Measurements from ENCODE around the gene LASP1NB.
"Not testable (repeated sequence)": the region's sequence is repeated elsewhere in the genome, so short reads cannot be mapped to it uniquely, and the experiment has no call there.

The LASP1NB gene

GRCh38 chr17:38897671-38898290 lies 27.6 kb upstream of the LASP1NB start:
- no peak for DNase-seq

- DNase-seq, result peak; percentile 17
These were observed 27.1 kb upstream of the LASP1NB start for GRCh38 chr17:38898291-38898679.

GRCh38 chr17:38898812-38899348 lies 26.5 kb upstream of the LASP1NB start:
- DNase-seq, result peak; percentile 81

DNA sequence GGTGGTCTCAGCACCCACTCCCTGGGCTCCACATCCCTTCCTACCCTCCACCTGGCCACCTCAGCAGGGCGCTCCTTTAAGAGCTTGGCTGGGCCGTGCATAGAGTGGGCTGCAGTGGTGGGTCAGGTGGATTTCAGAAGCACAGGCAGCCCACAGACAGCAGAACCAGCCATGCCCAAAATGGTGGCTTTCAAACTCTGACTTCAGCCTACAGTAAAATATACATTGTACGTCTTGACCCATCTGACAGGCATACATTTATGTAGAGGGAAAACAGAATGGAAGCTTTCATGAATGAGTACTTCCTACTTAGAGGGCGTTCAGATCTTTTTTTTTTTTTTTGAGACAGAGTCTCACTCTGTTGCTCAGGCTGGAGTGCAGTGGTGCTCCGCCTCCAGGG lies 26.0 kb upstream of the LASP1NB start:
- no peak for DNase-seq

DNA sequence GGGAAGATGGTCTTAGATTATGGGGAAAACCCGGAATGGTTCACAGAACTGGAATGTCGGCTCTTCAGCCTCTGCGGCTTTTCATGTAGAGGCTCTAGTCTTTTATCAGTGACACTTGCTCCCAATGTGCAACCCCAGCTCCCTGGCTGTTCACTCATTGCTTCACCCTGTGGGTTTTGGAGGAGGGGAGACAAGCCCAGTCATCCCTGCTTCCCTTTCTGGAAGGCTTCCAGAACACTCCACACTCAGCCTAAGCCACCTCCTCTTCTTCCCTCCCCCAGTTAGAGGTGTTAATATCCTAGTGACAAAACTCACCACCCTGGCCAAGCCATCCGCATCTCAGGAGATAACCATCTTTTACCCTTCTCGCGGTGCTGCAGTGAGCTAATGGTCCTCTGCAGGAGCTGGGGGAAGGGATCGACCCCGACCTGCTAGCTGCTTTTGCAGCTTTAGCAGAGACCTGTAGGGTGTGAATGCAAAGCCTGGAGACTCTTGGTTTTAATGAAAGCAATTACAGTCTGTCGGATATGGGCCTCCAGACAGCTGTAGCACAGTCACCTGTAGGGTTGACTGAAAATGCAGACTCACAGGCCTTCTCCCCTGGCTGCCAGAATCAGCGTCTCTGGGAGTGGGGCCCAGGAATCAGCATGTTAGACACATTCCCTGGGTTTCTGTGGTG lies 24.3 kb upstream of the LASP1NB start:
- no peak for DNase-seq

GRCh38 chr17:38903404-38903803 lies 22.0 kb upstream of the LASP1NB start:
- DNase-seq, result no peak

DNA sequence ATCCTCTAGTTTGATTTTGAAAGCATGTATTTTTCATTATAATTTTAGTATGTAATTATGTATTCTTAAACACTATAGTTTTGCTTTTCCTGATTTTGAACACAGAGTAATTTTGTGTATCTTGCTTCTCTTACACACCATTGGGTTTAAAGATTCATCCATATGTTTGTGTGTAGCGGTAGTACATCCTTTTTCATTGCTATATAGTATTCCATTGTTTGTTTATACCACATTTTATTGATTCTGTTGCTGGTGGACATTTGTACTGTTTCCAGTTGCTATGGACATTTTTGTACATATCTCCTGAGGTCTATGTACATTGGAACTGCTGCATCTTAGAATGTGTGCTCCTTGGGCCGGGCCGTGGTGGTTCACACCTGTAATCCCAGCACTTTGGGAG lies 20.5 kb upstream of the LASP1NB start:
- no peak for DNase-seq

GRCh38 chr17:38905375-38905774 lies 20.0 kb upstream of the LASP1NB start:
- DNase-seq, result no peak

DNA sequence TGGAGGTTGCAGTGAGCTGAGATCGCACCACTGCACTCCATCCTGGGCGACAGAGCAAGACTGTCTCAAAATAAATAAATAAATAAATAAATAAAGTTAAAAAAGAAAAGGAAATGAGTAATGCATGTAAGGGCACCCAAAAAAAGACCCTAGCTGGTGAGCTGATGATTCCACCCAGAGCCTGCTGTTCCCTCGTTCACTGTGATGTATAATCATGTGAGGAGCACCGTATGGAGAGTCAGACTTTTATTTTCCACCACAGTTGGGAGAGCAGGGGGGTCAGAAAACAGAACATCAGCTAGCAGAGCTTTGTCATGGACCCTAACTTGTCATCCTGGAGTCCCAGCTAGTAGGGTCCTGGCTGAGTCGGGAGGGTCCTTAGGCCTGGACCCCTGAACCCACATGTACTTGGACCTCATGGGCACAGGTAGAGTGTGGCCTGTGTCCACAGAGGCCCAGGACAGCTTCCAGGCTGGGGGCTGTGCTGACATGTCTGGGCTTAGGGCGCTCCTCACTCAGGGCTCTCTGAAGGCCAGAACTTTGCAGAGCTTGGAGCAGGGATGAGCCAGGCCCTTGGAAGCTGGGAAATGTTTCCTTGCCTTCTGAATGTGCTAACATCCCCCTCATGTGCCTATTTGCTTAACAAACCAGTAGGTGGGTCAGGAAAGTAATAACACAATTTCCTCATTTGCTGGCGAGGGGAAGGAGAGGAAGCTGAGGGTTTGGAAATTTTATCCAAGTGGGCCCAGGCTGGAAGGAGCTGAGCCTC lies 18.8 kb upstream of the LASP1NB start:
- no peak for DNase-seq

DNA sequence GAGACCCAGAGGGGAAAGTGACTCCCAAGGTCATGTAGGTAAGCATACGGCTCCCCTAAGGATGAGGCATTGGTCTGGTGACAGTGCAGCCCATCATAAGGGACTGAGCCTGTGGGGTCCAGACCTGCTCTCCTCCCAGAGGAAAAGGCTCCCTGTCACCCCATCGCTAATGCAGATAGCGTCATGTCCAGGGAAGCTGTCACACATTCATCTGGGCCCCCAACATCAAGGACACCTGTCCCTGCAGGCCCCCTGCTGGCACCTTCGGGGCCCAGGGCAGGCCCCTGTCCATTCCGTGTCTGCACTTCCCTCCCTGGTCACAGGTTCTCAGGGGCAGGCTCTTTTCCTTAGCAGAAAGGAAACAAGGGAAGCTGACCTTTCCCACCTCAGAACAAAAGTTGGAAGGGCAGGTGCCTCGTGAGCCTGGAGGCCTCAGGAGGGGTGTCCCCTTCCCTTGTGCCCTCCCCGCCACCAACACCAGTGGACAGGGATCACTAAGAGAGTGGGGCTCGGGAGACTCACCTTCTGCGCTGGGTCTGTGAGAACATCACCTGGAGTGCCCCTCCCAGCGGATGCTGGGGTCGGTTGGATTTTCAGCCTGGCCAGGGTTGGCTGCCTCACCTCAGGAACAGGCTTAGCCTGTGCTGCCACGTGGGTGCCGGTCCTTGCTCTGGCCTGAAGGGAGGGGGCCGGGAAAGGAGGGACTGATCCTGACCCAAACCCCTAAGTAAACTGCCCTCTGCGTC lies 17.3 kb upstream of the LASP1NB start:
- no peak for DNase-seq

- no peak for DNase-seq
These were observed 16.7 kb upstream of the LASP1NB start for GRCh38 chr17:38908676-38909181.

DNA sequence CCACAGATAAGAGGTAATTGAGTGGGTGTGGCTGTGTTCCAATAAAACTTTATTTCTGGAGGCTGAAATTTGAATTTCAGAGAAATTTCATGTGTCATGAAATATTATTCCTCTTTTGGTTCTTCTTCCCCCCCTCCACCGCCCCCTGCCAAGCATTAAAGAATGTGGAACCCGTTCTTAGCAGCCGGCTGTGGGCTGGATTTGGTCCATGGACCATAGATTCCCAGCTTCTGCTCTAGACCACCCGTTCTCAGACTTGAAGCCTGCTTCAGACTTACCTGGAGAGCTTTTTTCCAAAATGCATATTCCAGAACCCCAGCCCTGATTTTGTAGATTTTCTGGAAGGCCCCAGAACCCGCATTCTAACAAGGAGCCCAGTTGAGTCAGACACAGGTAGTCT lies 15.1 kb upstream of the LASP1NB start:
- DNase-seq, result no peak

DNA sequence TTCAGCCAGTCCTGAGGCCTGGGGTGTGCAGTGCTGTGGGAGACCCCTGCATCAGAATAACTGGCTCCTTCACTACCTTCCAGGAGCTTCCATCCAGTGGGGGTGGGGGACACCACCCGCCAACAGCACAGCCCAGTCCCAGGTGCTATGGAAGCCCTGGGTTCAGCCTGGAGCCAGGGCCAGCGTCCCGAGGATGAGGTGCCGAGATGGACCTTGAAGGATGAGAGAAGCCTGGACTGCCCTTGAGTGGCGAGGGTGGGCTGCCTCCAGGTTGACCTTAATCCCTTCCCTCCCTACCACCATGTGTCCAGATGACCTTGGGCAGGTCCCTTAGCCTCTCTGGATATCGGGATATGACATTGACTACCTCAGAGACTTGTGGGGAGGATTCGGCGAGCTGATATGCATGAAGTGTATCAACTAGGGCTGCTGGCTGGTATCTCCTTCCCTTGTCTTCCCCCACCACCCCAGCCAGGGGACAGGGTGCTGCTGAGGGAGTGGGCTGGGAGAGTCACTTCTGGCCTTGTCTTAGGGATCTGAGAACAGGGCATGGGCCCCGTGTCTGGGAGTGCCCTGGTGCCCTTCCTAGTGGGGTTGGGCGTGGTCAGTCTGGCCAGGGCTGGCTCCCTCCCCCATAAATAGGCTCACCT lies 14.2 kb upstream of the LASP1NB start:
- no peak for DNase-seq

DNA sequence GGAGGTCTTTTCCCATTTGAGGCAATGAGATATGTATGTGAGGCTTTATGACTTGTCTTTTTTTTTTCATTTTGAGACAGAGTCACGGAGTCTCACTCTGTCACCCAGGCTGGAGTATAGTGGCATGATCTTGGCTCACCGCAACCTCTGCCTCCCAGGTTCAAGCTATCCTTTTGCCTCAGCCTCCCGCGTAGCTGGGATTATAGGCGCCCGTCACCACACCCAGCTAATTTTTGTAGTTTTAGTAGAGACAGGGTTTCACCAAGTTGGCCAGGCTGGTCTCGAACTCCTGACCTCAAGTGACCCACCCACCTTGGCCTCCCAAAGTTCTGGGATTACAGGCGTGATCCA lies 13.7 kb upstream of the LASP1NB start:
- DNase-seq, result not testable (repeated sequence)

DNA sequence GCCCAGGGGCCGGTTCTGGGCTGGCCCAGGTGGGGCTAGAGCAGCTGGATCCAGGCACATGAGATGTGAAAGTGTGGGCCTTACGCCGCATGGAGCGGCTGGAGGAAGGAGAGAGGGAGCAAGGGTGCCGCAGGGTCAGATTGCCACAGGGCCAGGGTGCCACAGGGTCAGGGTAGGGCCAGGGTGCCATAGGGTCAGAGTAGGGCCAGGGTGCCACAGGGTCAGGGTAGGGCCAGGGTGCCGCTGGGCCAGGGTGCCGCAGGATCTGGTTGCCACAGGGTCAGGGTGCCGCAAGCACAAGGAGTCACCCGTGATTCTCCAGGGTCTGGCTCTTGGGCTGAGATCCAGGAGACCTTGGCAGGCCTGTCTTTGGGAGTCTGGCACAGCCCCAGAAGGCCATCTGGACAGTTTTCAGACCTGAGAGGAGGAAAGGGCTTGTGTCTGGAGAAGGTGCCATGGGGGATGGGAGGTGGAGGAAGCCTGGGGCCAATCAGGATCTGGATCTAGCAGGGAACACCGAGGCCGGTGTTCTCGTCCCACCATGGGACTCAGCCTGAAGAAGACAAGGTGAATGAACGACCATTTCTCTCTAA lies 13.1 kb upstream of the LASP1NB start:
- no peak for DNase-seq

- no peak for DNase-seq
These were observed 10.4 kb upstream of the LASP1NB start for GRCh38 chr17:38914741-38915638.

GRCh38 chr17:38915639-38915995 lies 9.8 kb upstream of the LASP1NB start:
- DNase-seq, result no peak

DNA sequence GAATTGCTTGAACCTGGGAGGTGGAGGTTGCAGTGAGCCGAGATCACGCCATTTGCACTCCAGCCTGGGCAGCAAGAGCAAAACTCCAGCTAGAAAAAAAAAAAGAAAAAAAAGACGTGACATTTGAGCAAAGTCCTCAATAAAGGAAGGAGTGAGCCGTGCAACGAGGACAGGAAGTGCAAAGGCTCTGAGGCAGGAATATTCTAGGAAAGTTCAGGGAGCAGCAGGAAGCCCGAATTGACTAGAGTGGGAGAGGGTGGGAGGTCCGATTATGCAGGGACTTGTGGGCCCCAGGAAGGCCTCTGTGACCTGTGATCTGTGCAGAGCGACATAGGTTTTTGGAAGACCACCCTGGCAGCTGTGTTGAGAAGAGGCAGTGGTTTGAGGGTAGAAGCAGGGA lies 8.6 kb upstream of the LASP1NB start:
- DNase-seq, result no peak

DNA sequence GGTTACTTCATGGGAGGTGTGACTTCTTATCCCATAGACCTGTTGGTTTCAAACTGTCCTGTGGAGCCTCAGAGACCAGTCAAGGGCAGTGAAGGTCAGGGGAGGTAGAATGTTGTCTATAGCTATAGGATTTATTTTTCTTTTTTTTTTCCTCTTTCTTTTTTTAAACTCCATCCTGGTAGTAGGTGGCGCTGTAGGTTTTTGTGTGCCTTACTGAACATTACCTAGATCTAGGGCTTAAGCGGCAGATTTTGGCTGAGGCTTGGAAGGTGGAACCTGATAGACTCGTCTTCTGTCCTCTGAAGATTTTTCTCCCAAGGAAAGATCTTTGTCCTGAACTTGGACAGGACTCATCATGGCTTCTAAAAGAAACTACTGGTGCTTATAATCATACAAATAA lies 8.2 kb upstream of the LASP1NB start:
- DNase-seq, result no peak

DNA sequence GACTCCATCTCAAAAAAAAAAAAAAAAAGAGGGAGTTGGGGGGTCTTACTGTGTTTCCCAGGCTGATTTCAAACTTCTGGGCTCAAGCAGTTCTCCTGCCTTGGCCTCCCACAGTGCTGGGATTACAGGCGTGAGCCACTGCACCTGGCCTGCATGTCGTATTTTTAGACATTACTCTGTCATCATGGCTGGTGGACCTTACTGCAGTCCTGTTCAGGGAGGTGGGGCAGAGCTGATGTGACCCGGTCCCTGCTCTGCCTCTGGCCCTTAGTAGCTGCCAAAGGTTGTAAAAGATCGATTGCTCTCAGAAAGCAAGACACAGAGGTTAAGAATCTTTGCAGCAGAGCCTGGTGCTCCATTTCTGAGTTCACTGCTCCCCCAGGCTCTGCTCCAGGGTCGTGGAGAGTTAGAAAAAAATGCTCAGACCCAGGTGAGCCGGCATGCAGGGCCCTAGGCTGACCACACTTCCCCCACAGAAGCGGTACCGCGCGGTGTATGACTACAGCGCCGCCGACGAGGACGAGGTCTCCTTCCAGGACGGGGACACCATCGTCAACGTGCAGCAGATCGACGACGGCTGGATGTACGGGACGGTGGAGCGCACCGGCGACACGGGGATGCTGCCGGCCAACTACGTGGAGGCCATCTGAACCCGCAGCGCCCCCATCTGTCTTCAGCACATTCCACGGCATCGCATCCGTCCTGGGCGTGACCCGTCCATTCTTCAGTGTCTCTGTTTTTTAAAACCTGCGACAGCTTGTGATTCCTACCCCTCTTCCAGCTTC lies 7.1 kb upstream of the LASP1NB start:
- DNase-seq, result no peak
